ENCODE data around the gene PECR. TPM values are rescaled to one million over a fixed set of nuclear protein-coding genes. Genes with fewer than 3 reads are reported as not detected.

PECR gene
- total RNA-seq, 1 experiment from 2014 or later, result 15.3 TPM

DNA sequence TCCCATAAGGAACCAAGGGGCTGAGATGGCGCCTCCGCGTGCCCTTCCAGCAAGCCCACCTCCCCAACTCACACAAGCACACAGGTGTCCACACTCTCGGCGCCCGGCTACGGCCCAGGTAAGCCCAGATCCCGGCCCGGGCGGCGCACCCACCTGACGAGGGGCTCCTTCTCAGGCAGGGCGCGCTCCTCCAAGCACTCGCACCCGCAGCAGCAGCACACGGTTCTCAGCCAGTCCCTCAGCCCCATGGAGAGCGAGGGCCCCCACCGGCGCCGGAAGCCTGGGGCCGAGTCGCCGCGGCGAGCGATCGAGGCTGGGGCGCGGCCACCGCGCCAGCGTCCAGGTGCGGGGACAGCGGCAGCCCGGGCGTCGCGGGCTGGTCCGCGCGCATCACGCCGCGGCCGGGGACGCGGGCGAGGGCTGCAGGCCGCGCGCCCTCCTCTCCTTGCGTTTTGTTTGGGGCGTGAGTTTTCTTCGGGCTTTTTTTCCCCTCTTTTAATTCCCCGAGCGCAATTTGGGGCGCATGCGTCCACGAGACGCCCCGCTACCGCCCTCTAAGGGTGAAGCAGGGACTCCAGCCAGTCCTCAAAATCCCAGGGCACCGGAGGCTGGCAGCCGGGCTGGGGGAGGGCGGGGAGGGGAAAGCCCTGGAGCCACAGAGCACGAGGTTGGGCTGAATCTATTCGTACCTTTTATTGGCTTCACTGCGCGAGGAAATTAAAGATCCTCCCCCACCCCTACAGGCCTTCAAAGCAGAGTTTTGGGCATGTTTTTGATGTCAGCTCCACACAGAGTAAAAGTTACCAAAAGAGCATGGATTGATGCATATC is 68.3 kb downstream of the PECR start, which contains the start of gene MREG:
Gene MREG (minus strand): TSS at position 472 of the 830 bp plus-strand sequence. CDS start 224 bp downstream, at position 248.
- Histone ChIP-seq H3K4ac (ENCODE audit: low read depth, low read length) (no peak within 1 kb of the TSS; the same call in 1 of the 2 replicates), H3K79me1 (ENCODE audit: insufficient read depth, low read depth, low read length, poor library complexity, severe bottlenecking) (no peaks in the 10 kb centered on the region), H2BK20ac (ENCODE audit: low read depth, low read length, poor library complexity, severe bottlenecking) (no peak within 1 kb of the TSS), H3K4me1 (ENCODE audit: insufficient read depth, low read length) (no peaks in the 10 kb centered on the region), H3K27ac (ENCODE audit: insufficient read length, low read depth, low read length) (no peak within 1 kb of the TSS), H2AFZ (ENCODE audit: low read length) (peak within 1 kb of the TSS; percentile 76), H3K23me2 (ENCODE audit: insufficient read length, low read depth, low read length, poor library complexity, severe bottlenecking) (peaks cover 6% of the 10 kb centered on the region), H4K8ac (replicated peaks; ENCODE audit: insufficient read length, low read depth, low read length) (no peak within 1 kb of the TSS), H2AK5ac (ENCODE audit: insufficient read length, low read length) (no peak within 1 kb of the TSS), H3K56ac (ENCODE audit: insufficient read length, low read depth, low read length) (no peak within 1 kb of the TSS), H2BK12ac (ENCODE audit: insufficient read length, low read depth, low read length) (no peak within 1 kb of the TSS), H3K9me3 (ENCODE audit: control insufficient read depth, low read depth, low read length) (no peaks in the 10 kb centered on the region), H3K23ac (ENCODE audit: insufficient read length, low read depth, low read length) (no peak within 1 kb of the TSS), H3K79me2 (ENCODE audit: insufficient read depth, low read length) (peaks cover 15% of the 10 kb centered on the region; the same call in 1 of the 2 replicates), H3K9ac (ENCODE audit: extremely low read depth, insufficient read length, low read length) (peak within 1 kb of the TSS; percentile 91), H2BK5ac (ENCODE audit: insufficient read length, low read length) (no peak within 1 kb of the TSS), H2BK15ac (ENCODE audit: low read depth, low read length) (no peak within 1 kb of the TSS), H3K14ac (ENCODE audit: insufficient read depth, low read length) (peak within 1 kb of the TSS; percentile 93), H3K27me3 (ENCODE audit: insufficient read depth, low read length) (no peaks in the 10 kb centered on the region), H3K18ac (ENCODE audit: insufficient read length, low read depth, low read length) (peak within 1 kb of the TSS; percentile 83), H4K20me1 (ENCODE audit: control insufficient read depth, insufficient read depth, insufficient read length) (no peaks in the 10 kb centered on the region), H2BK120ac (ENCODE audit: low read depth, low read length, poor library complexity, severe bottlenecking) (no peak within 1 kb of the TSS), H4K5ac (ENCODE audit: insufficient read length, low read depth, low read length) (no peak within 1 kb of the TSS), H3T11ph (ENCODE audit: low read length) (no peak within 1 kb of the TSS), H4K91ac (ENCODE audit: insufficient read length, low read depth, low read length) (no peak within 1 kb of the TSS), H3K4me2 (ENCODE audit: insufficient read depth, insufficient read length, low read length) (peak within 1 kb of the TSS; percentile 91)
- TF ChIP-seq, protein P1, sequence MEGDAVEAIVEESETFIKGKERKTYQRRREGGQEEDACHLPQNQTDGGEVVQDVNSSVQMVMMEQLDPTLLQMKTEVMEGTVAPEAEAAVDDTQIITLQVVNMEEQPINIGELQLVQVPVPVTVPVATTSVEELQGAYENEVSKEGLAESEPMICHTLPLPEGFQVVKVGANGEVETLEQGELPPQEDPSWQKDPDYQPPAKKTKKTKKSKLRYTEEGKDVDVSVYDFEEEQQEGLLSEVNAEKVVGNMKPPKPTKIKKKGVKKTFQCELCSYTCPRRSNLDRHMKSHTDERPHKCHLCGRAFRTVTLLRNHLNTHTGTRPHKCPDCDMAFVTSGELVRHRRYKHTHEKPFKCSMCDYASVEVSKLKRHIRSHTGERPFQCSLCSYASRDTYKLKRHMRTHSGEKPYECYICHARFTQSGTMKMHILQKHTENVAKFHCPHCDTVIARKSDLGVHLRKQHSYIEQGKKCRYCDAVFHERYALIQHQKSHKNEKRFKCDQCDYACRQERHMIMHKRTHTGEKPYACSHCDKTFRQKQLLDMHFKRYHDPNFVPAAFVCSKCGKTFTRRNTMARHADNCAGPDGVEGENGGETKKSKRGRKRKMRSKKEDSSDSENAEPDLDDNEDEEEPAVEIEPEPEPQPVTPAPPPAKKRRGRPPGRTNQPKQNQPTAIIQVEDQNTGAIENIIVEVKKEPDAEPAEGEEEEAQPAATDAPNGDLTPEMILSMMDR (conservative IDR thresholded peaks at IDR 0.05), result peak; percentile 73
- H3K36me3 Mint-ChIP-seq (ENCODE audit: insufficient read depth in 1 of 3, low read depth in 3 of 3), result peaks cover 2 to 9% (median 2%) of the 10 kb centered on the region in 3 experiments; a peak in 5 of 7 replicates
- H3K27ac Mint-ChIP-seq, result peak within 1 kb of the TSS; percentile 72 to 95 (median 91)
- no peaks in the 10 kb centered on the region for H3K27me3 Mint-ChIP-seq (ENCODE audit: low read depth)
- peak within 1 kb of the TSS; percentile 89 to 95 for H3K4me3 Mint-ChIP-seq
- H3K9me3 Mint-ChIP-seq, result no peaks in the 10 kb centered on the region
- DNase-seq, result peak; percentile 88
- peaks cover 17 to 18% of the 10 kb centered on the region in 2 experiments for H3K4me1 Mint-ChIP-seq
- no CpG with 5 or more reads among the region's 70 CpGs for WGBS (ENCODE audit: extremely low coverage, insufficient read length, low lambda C conversion rate)

All from H9 (cell line).